Activated CD4-positive, CD25-positive, alpha-beta regulatory T cell treated with anti-CD3 and anti-CD28 coated beads, Interleukin-2, amount 50 U/mL, for 24 hours (primary cell): Measurements from ENCODE around the gene TMPRSS9.
A peak's percentile ranks its signal among the peaks of the same experiment; 100 is the strongest.

Experiments
- ATAC-seq, 2 donors: fragments of 150-1000 bp; cut with Tn5 transposase; one replicate each; pipeline ENCODE4 v1.10.0; 2021; ENCODE audit warnings: mild to moderate bottlenecking in 1 of 2, moderate library complexity in 1 of 2

Gene TMPRSS9

GRCh38 chr19:2359992-2360685 lies at the start of gene TMPRSS9:
Gene TMPRSS9 (plus strand): TSS chr19:2360265. CDS start chr19:2389786, 29,521 bp downstream.
- ATAC-seq, result no peak

DNA sequence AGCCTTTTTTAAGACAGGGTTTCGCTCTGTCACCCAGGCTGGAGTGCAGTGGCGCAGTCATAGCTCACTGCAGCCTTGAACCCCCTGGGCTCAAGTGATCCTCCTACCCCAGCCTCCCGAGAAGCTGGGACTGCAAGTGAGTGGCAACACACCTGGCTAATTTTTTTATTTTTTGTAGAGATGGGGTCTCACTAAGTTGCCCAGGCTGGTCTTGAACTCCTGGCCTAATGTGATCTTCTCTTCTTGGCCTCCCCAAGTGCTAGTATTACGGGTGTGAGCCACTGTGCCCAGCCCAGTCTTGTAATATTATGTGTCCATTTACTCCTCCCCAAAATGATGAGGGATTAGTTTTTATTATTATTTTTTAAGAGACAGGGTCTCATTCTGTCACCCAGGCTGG lies 49.0 kb upstream of the TMPRSS9 start:
- ATAC-seq, result no peak

DNA sequence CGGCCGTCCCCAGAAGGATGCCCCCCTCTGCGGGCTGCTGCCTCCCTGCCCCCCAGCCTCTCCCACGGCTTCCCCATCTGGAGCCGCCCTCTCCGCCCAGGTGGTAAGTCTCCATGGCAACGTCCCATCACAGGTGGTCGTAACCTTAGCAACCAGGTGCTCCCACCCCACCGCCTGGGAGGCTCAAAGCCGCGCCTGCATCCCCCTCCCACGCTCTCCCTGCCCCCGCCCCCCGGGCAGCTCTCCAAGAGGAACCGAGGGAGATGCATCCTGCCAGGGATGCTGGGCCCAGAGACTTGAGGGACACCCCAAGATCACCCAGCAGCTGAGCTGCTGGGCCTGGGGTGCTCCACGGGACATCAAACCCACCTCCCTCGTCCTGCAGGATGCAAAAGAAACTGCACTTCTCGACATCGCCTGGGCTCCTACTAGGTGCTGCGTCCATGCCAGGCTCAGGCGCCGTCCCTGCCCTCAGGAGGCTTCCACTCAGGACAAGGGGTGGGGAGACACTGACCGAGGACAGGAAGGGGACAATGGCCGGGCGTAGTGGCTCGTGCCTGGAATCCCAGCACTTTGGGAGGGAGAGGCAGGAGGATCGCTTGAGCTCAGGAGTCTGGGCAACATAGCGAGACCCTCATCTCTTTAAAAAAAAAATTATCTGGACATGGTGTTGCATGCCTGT lies 47.1 kb upstream of the TMPRSS9 start:
- no peak for ATAC-seq

DNA sequence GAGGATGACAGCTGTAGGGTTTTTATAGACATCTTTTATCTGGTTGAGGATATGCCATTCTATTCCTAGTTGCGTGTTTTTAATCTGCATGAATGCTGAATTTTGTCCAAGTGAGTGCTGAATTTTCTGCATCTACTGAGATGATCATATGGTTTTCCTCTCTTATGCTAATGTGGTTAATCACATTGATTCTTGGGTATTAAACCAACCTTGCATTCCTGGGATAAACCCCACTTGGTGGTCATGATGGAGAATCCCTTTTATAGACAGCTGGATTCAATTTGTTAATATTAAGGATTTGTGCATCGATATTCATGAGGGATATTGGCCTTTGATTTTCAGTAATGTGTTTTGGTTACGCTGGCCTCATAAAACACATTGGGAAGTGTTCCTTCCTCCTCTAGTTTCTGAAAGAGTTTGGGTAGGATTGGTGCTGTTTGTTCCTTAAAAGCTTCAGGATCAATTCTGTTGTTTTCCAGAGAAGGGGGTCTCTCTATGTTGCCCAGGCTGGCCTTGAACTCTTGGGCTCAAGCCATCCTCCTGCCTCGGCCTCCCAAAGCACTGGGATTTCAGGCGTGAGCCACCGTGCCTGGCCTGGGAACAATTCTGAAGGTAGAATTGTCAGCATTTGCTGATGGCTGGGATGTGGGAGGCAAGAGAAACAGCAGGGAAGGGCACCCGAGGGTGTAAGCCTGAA lies 44.8 kb upstream of the TMPRSS9 start:
- ATAC-seq, result no peak

DNA sequence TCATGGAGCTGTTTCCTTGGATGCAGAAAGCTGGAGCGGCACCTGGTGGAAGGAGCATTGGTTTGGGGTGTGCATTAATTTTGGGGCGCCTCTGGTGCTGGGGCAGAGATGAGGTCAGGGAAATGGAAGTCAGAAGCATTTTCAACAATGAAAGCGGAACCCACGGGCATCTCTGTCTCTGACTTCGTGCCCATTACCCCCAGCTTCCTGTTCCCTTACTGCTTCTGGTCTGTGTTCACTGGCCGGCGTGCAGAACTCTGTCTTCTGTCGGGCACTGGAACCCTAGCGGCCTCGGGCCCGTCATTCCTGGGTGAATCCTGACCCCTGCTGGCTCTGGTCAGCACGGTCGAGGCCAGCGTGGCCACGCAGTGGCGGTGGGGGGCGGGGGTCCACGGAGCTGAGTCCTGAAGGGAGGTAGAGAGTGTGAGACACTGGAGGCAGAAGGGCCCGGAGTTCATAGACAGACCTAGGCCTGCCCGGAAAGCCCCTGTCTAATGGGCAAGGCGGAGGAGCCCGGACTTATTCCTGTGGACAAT lies 44.2 kb upstream of the TMPRSS9 start:
- ATAC-seq, result peak in 1 of 2 donors; percentile 53

GRCh38 chr19:2317300-2317699 lies 42.8 kb upstream of the TMPRSS9 start:
- ATAC-seq, result no peak

DNA sequence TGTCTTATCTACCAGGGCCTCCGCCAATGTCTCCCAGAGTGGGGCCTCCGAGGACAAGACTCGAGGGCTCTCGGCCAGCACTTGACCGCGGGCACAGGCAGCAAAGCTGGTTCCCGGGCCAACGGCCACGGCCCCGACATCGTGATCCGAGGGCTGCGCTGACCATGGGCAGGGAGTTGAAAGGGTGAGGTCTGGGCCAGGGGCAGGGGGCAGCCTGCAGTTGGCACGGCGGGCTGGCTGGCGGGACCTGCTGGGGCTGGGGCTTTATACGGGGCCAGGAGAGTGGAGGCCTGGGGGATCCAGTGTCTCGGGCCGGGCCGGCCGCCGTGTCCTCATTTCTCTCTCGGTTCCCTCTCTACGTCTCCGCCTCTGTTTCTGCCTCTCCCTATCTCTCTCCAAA lies 42.3 kb upstream of the TMPRSS9 start:
- ATAC-seq, result no peak

DNA sequence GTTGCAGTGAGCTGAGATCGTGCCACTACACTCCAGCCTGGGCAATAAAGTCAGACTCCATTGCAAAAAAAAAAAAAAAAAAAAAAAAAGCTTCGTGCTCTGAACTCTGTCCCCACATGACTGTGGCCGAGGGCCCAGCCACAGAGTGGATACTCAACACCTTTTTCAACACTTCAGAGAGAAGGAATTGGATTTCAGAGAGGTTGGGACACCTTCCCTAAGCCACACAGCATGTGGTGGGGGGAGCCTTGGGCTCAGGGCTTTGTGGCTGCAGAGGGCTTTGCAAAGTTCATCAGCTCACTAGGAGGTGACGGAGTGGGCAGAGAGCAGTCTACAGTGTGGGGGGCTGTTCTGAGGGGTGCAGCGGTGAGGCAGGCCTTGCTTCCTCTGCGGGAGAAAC lies 41.1 kb upstream of the TMPRSS9 start:
- ATAC-seq, result no peak

- ATAC-seq, result no peak
These were observed 40.5 kb upstream of the TMPRSS9 start for GRCh38 chr19:2319551-2319950.

DNA sequence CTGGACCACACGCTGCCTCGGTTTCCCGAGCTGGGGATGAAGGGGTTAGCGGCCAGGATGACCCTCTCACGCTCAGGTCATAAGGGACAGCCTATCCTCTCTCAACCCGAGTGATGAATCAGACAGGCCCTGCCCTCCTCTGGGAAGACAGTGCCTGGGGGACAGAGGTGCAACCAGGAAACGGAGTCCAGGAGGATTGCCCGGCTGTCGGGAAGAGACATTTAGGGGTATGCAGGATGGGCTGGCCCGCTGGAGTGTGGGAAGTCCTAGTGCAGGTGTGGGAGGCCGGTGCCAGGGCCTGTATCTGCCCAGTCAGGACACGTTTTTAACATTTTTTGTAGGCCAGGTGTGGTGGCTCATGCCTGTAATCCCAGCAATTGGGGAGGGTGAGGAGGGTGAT lies 40.0 kb upstream of the TMPRSS9 start:
- ATAC-seq, result no peak

DNA sequence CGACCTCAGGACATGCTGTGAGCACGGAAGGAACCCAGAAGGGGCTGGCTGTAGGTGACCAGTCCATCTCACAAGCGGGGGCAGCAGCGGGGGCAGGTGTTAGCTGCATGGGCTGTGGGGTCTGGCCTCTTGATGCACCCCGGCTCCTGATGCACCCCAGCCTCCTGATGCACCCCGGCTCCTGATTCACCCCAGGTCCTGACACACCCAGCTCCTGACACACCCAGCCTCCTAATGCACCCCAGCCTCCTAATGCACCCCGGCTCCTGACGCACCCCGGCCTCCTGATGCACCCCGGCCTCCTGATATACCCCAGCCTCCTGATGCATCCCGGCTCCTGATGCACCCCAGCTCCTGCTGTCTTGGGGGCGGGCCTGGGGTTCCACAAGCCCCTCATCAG lies 39.1 kb upstream of the TMPRSS9 start:
- ATAC-seq, result no peak

DNA sequence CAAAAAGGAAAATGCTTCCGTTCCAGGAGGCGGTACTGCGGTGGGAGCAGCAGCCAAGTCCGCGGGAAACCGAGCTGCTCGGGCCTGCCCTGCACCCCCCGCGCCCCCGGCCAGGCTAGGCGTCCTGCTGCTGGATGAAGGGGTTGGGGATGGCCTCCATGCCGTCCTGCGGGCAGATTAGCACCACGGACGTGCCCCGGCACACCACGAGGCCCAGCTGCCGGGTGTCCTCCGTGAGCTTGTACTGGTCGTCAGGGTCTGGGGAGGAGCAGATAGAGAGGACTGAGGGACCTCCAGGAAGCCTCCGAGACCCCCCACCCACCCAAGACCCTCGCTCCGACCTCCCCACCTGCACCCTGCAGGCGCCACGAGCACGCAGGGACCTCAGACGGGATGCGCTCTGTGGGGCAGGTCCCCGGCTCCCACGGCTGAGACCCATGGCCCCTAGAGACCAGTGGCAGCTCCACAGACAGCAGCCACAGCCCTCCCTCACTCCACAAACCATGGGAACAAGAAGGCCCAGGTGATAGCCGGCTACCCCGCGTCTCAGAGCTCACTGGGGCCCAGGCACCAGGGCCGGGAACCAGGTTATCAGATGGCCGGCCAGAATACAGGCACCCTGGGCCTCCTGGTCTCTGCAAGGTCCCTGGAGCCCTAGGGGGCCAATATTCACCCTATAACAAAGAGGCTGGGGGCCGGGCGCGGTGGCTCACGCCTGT lies 38.3 kb upstream of the TMPRSS9 start:
- ATAC-seq, result no peak

GRCh38 chr19:2323707-2324106 lies 36.4 kb upstream of the TMPRSS9 start:
- ATAC-seq, result no peak

- ATAC-seq, result no peak
These were observed 35.7 kb upstream of the TMPRSS9 start for GRCh38 chr19:2324220-2324948.

DNA sequence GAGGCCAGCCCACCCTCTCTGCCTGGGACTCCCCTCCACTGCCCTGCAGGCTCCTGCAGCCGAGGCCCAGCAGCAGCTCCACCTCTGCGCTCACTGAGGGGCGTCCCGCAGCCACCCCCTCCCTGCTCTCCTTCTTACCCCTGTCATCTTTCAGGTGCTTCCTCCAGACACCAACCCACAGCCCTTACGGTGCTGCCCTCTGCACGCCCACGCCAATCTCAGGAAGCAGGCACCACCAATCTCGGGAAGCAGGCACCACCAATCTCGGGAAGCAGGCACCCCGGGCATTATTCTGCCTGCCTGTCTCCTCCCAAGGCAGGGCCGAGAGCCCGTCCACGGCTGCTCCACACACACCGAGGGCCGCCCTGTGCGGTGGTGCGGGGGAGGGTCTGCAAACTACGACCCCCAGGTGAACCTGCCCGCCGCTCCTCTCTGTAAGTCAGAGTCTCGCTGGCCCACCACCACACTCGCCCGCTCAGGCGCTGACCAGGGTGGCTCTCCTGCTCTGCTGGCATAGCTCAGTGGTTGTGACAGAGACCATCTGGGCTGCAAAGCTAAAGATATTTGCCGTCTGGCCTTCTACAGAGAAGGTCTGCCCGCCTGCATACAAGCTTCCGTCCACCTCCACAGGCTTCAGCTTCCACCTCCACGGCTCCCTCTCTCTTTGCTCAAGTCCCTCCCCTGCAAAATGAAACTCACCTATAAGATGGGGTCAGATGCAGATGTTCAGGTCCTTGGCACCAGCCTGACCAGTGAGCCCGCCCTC lies 34.6 kb upstream of the TMPRSS9 start:
- ATAC-seq, result no peak

GRCh38 chr19:2326699-2327360 lies 33.2 kb upstream of the TMPRSS9 start:
- ATAC-seq, result no peak

DNA sequence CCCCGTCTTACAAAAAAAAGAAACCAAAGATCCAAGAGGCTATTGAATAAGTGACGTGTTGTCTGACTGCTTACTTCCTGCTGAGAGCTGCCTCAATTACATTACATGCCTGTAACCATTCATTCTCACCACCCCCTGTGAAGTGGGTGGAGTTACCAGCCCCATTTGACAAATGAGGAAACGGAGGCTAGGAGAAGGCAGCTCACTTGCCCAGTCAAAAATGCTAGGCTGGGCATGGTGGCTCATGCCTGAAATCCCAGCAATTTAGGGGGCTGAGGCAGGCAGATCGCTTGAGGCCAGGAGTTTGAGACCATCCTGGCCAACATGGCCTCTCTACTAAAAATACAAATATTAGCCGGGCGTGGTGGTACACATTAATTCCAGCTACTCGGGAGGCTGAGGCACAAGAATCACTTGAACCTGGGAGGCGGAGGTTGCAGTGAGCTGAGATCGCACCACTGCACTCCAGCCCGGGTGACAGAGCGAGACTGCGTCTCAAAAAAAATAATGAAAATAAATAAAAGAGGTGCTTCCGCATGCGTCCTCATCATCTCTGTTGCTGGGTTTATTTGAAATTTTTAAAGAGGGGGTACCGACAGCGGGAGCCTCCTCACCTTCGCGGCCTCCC lies 32.2 kb upstream of the TMPRSS9 start:
- ATAC-seq, result peak; percentile 86 to 89

DNA sequence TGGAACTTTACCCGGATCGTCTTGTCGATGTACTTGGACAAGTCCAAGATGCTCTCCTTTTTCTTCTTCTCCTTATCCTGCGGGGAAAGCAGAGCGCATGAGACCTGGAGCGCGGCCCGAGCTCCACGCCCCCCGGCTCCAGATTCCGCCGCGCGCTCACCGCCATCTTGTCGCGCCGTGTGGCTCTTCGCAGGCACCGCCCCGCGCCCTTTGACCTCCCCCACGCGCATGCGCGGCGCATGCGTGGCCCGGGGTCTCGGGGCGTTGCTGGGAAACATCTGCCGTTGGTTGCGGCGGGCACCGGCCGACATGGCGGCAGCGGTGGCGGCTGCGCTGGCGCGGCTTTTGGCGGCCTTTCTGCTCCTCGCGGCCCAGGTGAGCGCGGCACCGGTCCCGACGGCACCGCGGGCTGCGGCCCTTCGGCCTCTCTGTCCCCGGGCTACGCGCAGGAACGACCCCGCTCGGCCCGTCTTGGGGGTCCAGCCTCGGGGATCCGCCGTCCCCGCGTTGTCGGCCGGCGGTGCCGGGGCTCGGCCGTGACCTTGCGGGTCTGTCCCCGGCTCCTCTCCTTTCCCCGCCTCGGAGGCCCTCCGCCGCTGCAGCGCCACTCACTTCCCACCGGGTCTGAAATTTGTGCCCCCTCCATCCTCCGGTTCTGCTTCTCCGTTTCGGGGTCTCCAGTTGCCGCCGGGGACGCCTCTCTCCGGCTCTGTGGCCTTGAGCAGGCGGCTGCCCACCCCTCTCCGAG lies 31.5 kb upstream of the TMPRSS9 start, which contains the start of the genes LSM7 and SPPL2B:
Gene LSM7, minus strand, starts transcription at position 186 of the 748 bp plus-strand sequence. Its CDS starts 20 bp downstream, at position 166.
Gene SPPL2B, plus strand, starts transcription at position 284 of the 748 bp plus-strand sequence. Its CDS starts 26 bp downstream, at position 310.
- ATAC-seq, result peak; percentile 75 to 82

GRCh38 chr19:2329149-2329478 lies 31.0 kb upstream of the TMPRSS9 start:
- no peak for ATAC-seq
